Endothelial cell of umbilical vein (primary cell): Measurements from ENCODE around the gene AHSA1.

Source experiments
- EZH2 ChIP-seq: IDR thresholded peaks from 2 replicates; pipeline ENCODE4 v1.6.1; 2012; ENCODE audit warnings: borderline replicate concordance, low read depth, mild to moderate bottlenecking, moderate library complexity, low read length, inconsistent platforms; ENCODE audit not compliant: severe bottlenecking
- FOS ChIP-seq: IDR thresholded peaks from 2 replicates; pipeline ENCODE4 v1.6.1; 2011; ENCODE audit warnings: mild to moderate bottlenecking, low read length, moderate library complexity, borderline replicate concordance; ENCODE audit not compliant: insufficient read depth
- GATA2 ChIP-seq: IDR thresholded peaks from 2 replicates; pipeline ENCODE4 v1.7.0; 2011; ENCODE audit warnings: low read depth, mild to moderate bottlenecking, moderate library complexity, mixed read lengths, low read length; ENCODE audit not compliant: insufficient read length, insufficient read depth
- JUN ChIP-seq: IDR thresholded peaks from 2 replicates; pipeline ENCODE4 v1.6.1; 2011; ENCODE audit warnings: borderline replicate concordance, low read depth; ENCODE audit not compliant: insufficient read length, insufficient read depth
- MYC ChIP-seq: IDR thresholded peaks from one replicate; pipeline ENCODE4 v1.6.1; 2011; ENCODE audit warnings: mild to moderate bottlenecking, low read depth, low read length
- POLR2A ChIP-seq: IDR thresholded peaks from 2 replicates; pipeline ENCODE4 v1.6.1; 2012; ENCODE audit warnings: low read depth, mild to moderate bottlenecking, control low read depth, low read length
- POLR2AphosphoS5 ChIP-seq: IDR thresholded peaks from 2 replicates; pipeline ENCODE4 v1.6.1; 2012; ENCODE audit warnings: low read depth, mild to moderate bottlenecking, control low read depth, low read length, moderate library complexity; ENCODE audit not compliant: insufficient read depth
- TF ChIP-seq, protein P1 (sequence below), 2 donors: IDR thresholded peaks; 1 replicate in 1 of 2; 2 replicates in 1 of 2; pipeline ENCODE4 v1.5.1; 2011; ENCODE audit warnings: low read length in 2 of 2, mild to moderate bottlenecking in 2 of 2, moderate library complexity in 2 of 2, control low read depth in 1 of 2, inconsistent platforms in 1 of 2, low read depth in 1 of 2; ENCODE audit not compliant: insufficient read depth in 1 of 2; ENCODE audit errors: extremely low read depth in 1 of 2
- TF ChIP-seq, protein P2 (sequence below): IDR thresholded peaks from 2 replicates; pipeline ENCODE4 v1.6.1; 2011; ENCODE audit not compliant: insufficient read depth, insufficient read length

DNA sequence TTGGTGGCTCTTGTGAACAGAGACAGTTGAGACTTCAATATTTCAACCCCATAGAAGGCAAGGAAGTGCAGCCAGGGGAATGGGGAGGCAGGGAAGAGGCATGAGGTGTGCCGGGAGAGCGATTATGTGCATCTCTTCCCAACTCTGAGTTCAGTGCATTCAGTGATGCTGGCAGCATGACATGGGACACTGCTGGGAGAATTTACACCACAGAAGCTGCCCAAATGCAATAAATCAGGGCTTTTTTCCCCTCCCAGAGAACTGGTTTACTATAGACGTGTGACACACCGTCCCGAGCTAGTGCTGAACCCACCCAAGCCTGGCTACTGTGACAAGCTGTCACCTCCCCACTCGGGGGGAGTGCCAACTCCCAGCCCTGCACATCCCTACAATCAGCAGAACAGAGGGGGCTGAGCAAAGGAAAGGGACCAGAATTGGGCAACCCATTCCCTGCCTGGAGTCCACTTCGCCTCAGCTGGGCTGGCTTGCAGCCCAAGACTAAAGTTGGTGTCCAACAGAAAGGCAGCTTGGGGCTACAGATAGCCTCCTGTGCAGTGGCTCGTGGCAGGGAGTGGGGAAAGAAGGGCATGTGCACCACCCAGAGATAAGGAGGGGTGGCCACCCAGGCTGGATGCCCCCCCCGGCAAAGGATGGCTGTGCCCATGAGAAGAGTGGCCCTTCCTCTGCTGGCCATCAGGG lies 16.7 kb downstream of the AHSA1 start:
- TF ChIP-seq, protein P1, sequence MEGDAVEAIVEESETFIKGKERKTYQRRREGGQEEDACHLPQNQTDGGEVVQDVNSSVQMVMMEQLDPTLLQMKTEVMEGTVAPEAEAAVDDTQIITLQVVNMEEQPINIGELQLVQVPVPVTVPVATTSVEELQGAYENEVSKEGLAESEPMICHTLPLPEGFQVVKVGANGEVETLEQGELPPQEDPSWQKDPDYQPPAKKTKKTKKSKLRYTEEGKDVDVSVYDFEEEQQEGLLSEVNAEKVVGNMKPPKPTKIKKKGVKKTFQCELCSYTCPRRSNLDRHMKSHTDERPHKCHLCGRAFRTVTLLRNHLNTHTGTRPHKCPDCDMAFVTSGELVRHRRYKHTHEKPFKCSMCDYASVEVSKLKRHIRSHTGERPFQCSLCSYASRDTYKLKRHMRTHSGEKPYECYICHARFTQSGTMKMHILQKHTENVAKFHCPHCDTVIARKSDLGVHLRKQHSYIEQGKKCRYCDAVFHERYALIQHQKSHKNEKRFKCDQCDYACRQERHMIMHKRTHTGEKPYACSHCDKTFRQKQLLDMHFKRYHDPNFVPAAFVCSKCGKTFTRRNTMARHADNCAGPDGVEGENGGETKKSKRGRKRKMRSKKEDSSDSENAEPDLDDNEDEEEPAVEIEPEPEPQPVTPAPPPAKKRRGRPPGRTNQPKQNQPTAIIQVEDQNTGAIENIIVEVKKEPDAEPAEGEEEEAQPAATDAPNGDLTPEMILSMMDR (IDR thresholded peaks at IDR 0.05; ENCODE audit: extremely low read depth in 1 of 2, insufficient read depth in 1 of 2, low read depth in 1 of 2, low read length in 2 of 2): no peak
- TF ChIP-seq EZH2 (no peak), POLR2A (no peak), POLR2AphosphoS5 (no peak), MYC (no peak), JUN (no peak), GATA2 (no peak), FOS (no peak)
- TF ChIP-seq, protein P2, sequence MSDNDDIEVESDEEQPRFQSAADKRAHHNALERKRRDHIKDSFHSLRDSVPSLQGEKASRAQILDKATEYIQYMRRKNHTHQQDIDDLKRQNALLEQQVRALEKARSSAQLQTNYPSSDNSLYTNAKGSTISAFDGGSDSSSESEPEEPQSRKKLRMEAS: no peak
